ENCODE data around the gene ECE1.
"Not testable (repeated sequence)": the region's sequence is repeated elsewhere in the genome, so short reads cannot be mapped to it uniquely, and the experiment has no call there.

Gene ECE1

DNA sequence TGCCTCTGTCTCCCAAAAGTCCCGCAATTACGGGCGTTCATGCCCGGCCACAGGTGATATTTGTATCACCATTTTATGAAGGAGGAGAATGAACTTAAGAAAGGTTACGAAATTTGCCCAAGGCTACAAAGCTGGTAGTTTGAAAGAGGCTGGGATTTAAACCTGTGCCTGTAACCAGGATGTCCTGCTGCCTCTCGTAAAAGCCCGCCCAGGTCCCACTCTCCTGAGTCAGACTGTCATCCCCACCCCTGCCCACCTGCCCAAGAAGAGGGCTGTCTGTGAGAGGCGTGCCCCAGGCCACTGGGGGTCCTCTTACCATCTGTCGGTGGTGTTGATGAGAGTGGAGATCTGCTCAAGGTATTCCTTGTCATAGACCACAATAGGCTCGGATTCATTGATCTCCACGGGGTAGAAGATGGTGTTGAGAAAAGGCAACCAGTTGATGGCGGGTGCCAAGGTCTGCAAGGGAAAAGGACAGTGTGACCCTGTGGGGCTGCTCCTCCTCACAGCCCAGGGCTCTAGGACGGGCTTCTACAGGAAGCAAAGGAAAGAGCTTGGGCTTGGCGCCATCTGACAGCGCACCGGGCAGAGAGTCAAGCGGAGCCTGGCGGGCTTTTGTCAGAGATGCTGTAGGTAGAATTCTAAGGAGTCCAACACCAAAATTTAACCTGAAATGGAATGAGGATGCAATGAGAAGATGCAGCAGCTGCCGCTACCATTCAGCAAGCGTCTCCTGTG lies 43.2 kb downstream of the ECE1 start:
- no peak for DNase-seq

DNA sequence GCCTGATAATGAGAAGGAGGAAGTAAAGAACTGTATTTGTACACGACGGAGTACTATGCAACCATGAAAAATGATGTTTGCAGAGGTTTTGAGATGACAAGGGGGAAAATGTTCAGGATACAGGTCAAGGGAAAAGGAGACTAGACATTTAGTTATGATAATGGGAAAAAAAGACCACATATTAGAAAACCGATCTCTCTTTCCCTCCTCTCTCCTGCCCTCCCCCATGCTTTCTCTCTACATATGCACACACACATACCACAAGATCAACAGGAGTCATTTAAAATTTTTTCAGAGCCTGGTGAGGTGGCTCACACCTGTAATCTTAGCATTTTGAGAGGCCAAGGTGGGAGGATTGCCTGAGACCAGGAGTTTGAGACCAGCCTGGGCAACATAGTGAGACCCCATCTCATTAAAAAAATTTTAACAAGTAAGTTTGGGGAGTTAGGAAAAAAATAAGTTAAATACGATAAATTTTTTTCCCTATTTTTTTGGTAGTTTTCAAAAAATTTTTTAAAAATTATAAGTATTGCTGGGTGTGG lies 44.5 kb downstream of the ECE1 start:
- no peak for DNase-seq

DNA sequence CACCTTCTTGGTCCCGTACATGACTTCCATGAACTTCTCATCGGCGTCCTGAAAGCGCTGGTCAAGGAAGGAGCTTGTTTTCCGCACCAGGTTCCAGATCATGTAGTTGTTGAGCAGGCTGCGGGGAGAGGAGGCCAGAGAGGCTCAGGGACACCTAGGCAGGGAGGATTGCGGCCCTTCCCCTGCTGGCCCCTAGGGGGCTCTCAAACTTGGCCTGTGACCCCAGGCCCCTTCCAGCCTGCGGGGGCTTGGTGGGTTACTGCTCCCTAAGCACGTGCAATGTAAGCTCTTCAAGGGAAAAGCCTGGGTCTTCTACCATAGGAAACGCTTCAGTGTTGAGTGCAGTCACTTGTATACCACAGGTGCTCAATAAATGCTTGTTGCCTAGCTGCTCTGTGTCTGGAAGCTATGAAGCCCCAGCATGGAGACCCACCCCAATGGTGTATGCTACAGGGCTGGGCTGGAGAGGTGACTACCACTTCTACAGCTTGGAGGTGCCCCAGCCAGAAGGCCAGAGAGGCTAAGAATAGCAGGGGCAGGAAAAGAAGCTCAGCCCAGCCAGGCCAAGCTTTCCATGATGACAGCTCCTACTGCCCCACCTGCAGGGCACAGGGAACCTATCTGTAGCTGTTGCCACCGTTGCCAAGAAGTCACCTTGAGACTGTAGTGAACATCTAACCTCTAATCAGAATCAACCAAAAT lies 45.1 kb downstream of the ECE1 start:
- DNase-seq = no peak

DNA sequence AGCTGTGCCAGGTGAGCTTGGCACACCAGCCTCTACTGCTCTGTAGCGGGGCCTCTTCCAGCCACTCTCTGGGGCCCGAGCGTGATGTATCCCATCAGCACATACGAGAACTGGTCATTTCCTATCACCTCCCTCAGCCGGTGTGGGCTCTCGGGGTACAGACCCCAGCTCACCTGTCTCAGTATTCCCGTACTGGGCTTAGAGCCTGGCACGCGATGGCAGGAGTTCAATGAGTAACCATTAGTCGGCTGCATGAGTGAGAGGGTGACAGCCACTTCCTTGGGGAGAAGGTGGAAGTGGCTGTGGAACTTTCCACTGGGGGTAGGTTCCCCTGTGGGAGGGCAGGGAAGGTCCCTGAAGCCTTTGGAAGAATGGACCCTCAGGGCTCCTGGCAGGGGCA lies 46.1 kb downstream of the ECE1 start:
- no peak for DNase-seq

DNA sequence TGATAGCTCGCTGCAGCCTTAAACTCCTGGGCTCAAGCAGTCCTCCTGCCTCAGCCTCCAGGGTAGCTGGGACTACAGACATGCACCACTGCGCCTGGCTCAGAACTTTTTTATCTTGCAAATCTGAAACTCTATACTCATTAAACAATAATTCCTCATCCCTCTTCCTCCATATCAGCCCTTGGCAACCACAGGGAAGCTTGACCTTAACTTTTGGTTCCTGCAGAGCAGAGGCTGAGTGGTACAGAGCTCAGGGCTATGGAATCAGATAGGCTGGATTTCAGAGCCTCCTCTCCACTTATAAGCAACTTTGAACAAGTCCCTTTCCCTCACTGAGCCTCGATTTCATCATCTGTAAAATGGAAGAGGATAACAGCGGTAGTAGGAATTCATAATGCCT lies 47.4 kb downstream of the ECE1 start:
- no peak for DNase-seq

DNA sequence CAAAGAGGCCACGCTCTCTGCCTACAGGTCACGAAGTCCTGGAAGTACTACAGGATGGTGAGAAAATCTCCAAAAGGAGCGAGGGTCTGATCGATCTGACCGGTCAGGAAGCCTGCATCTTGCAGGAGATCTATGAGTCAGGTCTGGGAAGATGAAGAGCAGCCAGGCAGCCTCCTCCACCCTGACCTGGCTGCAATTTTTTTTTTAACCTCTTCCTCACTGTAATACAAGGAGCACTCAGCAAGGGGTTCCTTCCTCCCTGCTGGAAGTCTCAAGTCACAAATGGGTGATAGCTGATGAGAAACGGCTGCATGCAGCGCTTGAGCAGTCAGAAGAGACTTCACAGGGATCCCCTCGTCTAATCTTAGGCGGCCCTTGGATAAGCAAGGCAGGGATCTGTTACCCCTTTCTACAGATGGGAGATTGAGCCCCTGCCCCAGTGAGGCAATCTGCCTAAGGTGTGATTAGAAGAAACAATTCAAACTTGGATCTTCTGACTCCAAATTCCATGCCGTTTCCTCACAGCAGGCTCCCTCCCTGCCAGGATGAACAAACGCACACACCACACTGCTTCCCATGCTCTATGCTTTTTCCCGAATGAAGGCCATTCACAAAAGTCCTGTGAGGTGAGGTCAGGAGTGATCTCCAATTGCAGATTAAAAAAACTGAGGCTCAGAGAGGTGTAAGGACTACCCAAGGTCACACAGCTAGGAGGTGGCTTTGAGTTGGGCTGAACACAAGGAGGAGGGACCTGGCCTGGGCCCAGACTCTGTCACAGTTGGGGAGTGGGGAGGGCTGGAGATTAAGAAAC lies 48.3 kb downstream of the ECE1 start:
- no peak for DNase-seq

DNA sequence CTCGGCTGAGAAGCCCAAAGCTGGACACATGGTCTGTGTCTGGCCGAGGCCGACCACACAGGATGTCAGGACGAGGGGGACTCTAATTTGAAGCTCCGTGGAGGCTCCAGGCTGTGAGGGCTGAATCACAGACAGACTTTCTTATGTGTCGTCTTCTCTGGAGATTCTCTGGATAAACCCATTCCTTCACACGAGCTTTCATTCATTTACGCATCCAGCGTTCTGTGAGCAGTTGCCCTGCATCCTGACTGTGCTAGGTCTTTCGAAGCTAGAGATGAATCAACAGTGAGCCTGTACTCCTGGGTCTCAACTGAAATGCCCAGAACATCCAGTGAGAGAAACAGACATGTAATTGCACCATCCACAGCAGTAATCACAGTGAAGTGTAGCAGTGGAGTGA lies 49.6 kb downstream of the ECE1 start:
- no peak for DNase-seq

DNA sequence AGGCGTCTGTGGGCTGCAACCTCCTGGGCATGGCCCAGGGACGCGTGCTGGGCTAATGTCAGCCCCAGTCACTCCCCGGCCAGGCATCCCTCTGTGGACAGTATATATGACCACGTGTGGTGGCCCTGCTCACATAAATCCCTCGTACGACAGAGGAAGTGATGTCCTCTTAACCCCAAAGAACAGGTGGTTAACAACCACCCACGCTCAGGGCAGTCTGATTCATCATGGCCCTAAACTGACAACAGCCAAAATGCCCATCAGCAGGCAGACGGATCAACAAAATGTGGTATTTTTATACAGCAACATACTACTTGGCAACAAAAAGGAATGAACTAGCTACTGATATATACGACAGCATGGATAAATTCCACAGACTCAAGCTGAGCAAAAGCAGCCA lies 51.0 kb downstream of the ECE1 start:
- no peak for DNase-seq

DNA sequence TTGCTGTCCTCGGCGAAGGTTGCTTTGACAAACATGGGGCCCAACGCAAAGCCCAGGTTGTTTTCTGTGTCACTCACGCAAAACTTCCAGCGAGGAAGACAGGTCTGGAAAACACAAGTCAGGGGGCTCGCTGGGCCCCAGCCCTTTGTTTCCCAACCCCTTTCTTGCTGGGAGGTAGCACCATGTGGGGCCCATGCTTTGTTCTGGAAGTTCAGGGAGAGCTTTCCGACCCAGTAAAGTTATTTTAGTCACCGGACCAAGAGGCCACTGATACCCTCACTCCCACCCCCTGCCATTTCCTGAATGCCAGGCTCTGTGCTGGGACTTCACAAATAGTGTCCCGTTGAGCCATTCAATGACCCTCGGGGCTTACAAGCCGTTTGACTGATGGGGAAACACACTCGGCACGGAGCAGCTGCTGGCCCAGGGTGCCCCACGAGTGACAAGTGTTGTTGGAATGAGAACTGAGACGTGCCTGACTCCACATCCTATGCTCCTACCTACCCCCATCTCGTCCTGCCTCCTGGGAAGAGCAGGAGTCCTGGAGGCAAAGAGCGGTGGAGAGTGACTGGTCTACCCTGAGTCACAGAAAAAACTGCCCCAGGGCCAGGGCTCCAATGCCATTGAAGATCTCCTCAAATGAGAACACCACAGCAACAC lies 52.0 kb downstream of the ECE1 start:
- no peak for DNase-seq

DNA sequence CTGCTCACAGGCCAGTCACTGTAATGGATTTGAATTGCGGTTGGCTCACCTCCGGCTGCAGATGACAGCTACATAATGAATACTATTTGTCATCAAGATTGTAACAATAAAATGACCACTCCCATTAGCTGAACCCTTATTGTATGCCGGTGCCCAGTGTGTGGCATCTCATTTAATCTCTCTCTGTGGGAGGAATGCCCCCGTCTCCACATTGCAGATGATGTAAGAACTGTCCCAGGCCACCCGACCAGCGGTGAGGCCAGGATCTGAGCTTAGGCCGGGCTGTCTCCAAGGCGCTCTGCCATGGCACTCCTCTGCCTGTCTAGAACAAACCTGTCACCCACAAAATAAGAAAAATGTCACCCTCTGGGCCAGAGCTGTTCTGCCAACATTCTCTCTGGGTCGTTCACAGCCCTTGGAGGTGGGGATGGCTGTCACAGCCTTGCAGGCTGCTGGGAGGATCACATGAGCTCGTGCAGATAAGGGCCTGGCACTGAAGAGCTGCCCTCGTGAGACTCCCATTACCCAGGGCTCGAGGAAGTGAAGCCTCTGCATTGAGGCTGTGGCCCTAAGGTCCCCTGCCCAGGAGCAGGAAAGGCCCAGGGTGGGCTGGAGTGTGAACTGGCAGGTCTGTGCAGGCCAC lies 52.7 kb downstream of the ECE1 start:
- DNase-seq = no peak

DNA sequence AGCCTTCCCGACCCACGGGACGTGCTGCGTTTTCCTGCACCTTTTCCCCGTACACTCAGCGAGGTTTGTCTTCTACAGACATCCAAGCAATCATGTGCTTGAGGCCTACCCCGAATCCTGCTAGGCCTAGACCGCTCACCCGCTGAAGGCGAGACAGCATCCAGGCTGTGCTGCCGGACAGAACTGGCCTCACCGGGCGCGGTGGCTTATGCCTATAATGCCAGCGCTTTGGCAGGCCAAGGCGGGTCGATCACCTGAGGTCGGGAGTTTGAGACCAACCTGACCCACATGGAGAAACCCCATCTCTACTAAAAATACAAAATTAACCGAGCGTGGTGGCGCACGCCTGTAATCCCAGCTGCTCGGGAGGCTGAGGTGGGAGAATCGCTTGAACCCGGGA lies 54.1 kb downstream of the ECE1 start:
- DNase-seq = no peak

DNA sequence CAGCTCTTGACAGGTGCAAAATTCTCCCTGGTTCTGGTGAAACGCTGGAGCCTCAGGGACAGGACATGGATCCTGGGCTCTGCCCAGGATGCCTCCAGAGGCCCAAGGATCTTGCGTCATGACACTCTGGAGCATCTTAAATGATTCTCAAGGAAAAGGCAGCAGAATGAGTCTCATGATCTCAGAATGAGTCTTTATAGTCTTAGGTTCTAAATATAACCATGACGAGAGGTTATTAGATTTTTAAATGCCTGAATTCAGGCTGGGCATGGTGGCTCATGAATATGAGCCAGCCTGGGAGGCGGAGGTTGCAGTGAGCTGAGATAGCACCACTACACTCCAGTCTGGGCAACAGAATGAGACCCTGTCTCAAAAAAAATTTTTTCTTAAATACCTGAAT lies 55.5 kb downstream of the ECE1 start:
- no peak for DNase-seq

DNA sequence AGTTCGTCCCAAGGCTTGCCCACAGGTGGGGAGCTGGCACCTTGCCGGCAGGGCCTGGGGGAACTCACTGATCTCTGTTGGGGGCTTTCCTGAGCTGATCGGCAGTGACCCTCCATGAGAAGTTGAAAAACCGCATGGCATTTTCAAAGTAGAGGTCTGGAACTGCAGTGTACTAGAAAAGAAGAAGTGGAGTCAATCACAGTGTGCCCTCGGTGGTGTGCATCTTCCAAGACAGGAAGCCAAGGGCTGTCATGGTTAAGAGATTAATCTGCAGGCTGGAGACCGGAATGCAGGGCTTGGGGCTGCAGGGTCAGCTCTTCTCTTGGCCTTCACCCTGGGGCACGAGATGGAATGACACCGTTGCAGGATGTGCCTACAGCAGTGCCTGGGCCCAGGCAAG lies 56.8 kb downstream of the ECE1 start:
- DNase-seq = no peak

DNA sequence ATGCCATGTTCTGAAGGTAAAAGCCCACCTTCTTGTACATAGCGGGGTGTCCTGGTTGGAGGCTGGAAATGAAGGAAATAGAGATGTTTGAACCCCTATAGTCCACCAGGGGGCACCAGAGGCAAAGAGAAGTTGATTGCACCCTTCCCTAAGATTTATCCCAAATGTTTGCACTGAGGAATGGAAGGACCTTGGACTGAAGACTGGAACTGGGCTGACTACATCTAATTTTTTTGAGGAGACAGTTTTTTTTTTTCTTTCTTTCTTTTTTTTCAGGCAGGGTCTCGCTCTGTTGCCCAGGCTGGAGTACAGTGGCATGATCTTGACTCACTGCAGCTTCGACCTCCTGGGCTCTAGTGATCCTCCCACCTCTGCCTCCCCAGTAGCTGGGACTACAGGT lies 58.2 kb downstream of the ECE1 start:
- no peak for DNase-seq

DNA sequence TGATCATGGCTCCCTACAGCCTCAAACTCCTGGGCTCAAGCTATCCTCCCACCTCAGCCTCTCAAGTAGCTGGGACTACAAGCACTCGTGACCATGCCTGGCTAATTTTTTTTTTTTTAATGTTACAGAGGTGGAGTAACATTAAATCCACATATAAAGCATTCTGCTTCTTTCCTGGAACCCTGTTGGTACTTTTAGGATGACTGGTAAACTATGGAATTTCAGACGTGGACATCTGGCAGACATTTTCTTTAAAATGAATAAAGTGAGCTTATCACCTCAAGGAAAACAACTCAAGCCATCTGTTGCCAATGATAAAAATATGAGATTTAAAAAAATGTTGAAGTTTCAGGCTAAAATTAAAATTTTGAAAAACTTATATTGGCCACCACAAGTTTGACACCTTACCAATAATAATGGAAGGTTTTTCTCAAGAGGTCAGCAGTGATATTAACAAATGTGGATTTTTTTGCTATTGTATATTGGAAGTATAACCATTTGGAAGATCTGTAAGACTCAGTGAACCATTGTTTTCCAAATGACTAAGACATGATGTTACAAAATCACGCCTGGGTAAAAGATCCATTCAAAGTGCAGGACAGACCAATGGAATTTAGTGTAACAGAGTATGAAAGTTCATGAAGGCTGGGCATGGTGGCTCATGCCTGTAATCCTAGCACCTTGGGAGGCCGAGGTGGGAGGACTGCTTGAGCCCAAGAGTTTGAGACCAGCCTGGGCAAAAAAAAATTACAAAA lies 60.8 kb downstream of the ECE1 start:
- DNase-seq = no peak

DNA sequence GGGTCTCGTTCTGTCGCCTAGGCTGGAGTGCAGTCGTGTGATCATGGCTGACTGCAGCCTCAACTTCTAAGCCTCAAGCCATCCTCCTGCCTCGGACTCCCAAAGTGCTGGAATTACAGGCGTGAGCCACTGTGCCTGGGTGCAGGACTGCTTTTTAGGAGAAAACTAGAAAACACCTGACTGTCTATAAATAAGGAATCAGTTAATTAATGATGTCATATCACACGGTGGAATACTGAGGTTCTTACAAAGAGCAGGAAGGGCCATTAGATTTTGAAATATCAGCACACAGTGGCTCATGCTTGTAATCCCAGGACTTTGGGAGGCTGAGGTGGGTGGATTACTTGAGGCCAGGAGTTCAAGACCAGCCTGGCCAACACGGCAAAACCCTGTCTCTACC lies 62.0 kb downstream of the ECE1 start:
- DNase-seq = not testable (repeated sequence)

DNA sequence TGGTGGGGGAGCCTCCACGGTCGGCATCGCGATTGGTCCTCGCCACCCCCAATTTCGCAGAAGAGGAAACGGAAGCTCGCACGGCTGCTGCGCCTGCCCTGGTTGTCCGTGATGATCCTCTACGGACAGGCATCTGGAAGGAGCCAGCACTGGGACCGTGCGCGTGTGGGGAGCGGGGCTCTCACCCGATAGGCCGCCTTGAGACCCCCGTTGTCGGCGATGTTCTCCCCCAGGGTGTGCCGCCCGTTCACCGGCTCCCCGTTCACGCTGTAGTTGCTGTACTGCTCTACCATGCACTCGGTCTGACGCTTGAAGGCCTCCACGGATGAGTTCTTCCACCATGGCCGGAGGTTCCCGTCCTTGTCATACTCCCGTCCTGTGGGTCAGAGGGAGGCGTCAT lies 65.2 kb downstream of the ECE1 start:
- no peak for DNase-seq

DNA sequence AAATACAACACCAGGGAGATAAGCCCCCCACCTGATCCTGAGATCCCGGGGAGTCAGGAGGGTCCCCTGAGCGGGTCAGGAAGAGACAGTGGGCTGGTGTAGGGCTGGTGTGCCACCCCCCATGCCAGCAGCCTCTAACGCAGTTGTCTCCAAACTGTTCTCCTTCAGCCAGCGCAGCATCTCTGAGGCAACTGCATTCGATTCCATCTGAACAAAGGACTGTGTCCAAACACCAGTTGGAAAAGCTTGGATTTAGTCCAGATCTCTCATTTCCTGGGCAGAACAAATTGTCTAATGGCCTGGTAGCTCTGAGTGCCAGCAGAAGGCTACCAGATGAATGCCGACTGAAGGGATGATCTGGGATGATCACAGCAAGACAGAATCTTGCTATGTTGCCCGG lies 69.4 kb downstream of the ECE1 start:
- no peak for DNase-seq

DNA sequence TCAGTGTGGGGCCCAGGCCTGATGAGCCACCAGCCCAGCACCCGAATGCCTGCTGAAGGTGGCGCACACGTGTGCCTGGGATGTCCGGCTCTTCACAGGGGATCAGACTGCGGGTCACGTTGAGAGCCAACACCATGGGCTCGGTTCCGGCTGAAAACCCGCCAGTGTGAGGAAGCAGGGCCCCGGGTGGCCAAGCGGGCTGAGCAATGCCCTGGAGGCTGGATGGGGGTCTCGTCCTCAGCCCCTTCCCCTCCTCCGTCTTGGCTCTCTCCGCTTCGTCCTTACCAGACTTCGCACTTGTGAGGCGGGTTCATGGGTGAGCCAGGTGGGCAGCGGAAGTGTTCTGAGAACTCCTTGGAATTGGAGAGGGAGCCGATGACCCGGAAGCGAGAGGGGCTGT lies 70.6 kb downstream of the ECE1 start:
- DNase-seq = no peak

DNA sequence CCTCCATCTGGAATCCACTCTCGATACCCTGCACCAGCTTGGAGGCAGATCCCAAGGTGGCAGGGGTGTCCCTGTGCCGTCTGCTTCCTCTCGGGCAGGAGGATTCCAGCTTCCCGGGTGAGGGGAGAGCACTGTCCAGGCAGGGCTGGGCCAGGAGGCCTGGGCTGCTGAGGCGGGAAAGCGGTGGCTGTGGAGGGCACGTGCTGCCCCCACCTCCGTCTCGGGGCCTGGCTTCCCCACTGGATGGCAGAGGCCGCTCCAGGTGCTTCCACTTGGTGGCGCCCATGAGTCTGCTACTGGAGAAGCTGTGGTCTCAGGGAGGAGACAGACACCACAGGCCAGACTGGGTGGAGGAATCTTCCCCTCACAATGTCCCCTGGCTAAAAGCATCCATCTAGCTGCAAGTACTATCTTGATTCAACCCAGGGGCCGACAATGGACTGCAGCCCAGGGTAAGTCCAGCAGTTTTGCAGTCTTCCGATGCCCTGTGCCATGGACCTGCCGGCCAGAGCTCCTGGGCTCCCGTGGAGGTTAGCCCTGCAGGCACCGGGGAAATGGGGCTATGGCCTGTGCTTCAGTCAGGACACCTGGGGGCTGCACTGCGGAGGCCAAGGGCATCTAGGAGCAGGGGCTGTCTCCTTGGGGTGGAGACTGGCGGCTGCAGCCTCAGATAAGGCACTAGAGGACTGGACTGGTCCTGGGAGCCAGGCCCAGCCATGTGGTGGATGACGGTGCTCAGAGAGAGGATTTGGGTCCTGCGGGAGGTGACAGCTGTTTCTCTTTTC lies 72.3 kb downstream of the ECE1 start:
- DNase-seq = no peak

Data from SIG-M5 (cell line).